ENCODE results near the gene DLL1.

DLL1 gene

DNA sequence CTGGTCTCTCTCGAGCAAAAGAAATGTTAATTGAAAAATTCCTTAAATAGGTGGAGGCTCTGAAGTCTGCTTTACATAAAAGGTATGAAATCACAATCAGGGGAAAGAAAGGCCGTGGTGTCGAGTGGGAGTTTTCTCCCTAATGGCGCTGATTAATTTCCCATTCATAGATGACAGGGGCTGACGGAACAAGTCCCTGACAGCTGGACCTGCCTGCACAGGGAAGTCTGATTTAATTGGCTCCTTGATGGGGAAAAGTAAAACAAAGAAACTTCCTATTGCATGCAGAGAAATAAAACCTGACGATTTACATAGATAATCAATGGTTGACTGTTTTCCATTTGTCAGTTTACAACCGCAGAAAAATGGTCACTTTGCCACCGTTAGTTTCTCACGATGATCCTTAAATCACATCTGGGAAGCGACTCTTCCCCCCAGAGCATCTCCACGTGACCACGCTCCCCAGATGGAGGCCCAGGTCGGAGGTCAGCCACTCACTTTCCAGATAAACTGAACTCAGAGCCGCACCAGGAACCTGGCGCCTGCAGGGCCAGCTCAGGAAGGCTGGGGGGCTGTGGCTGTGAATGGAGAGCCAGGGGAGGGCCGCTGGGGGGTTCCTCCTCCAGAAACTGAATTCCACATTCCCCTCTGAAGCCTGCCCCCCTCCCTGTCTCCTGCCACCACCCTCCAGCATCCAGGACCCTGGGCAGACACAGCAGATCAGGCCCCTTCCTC lies 55.3 kb downstream of the DLL1 start:
- TF ChIP-seq, protein P1, sequence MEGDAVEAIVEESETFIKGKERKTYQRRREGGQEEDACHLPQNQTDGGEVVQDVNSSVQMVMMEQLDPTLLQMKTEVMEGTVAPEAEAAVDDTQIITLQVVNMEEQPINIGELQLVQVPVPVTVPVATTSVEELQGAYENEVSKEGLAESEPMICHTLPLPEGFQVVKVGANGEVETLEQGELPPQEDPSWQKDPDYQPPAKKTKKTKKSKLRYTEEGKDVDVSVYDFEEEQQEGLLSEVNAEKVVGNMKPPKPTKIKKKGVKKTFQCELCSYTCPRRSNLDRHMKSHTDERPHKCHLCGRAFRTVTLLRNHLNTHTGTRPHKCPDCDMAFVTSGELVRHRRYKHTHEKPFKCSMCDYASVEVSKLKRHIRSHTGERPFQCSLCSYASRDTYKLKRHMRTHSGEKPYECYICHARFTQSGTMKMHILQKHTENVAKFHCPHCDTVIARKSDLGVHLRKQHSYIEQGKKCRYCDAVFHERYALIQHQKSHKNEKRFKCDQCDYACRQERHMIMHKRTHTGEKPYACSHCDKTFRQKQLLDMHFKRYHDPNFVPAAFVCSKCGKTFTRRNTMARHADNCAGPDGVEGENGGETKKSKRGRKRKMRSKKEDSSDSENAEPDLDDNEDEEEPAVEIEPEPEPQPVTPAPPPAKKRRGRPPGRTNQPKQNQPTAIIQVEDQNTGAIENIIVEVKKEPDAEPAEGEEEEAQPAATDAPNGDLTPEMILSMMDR (IDR thresholded peaks at IDR 0.05; ENCODE audit: insufficient read depth, missing control alignments): no peak
- DNase-seq (ENCODE audit: insufficient read length, low spot score) (no peak), FAIRE-seq (no peak)

DNA sequence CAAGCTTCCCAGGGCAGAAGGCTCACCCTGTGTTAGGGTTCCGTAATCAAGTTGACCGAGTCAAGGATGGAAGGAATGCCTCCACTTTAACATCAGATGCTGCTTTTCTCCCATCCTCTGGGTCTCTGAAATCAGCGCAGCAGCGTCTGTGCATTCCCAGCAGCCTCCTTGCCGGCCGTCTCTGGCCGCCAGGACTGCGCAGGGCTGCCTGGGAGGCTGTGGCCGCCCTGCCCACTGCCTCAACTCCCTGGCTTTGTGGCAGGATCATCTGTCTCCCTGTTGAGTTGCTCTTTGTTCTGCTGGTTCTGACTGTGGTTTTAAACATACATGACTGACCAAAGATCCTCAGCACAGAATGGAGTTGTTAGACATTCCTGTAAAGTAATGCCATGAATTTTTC lies 56.5 kb downstream of the DLL1 start:
- DNase-seq (ENCODE audit: insufficient read length, low spot score) (no peak), FAIRE-seq (no peak)
- TF ChIP-seq, protein P1 (IDR thresholded peaks at IDR 0.05; ENCODE audit: insufficient read depth, missing control alignments): no peak

DNA sequence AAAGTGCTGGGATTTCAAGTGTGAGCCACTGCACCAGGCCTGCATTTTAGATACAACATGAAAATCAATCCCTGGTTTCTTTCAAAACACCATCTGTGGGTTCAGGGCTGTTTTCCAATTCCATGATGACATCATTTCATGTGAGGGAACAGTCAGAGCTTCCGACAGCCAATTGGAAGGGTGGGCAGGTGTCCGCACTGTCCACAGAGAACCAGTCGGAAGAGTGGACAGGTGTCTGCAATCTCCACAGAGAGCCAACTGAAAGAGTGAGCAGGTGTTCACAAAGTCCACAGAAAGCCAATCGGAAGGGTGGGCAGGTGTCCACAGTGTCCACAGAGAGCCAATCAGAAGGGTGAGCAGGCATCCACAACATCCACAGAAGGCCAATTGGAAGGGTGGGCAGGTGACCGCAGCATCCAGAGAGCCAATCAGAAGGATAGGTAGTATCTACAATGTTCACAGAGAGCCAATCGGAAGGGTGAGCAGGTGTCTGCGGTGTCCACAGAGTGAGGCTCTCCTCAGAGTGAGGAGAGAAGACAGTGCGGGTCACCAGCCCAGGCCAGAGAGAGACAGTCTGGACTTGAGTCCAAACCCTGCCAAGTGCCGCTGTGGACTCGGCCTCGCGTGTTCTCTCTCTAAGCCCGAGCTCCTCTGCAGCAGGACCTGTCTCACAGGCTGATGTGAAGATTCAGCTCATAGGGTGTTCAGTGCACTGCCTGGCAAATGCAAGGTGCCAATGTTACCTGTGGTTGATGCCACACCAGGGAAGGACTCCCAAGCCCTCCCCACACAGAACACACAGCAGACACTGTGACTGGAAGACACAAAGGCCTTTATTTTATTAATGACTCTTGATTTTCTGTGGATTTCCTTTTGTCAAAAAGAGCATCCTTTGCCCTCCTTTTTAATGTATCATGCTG lies 57.3 kb downstream of the DLL1 start:
- FAIRE-seq: no peak

More for the DNA sequence above, 57.3 kb downstream of the DLL1 start:
- TF ChIP-seq, protein P1 (IDR thresholded peaks at IDR 0.05; ENCODE audit: insufficient read depth, missing control alignments): no peak
- no peak for DNase-seq (ENCODE audit: insufficient read length, low spot score)

All from D721Med (cell line).